Lung (tissue), 12 donors: ENCODE data around the gene PIP5K1C. TPM values are rescaled to one million over a fixed set of nuclear protein-coding genes. Genes with fewer than 3 reads are reported as not detected.

Experiments
- ATAC-seq: fragments of 200-7000 bp; cut with Tn5 transposase; one replicate; pipeline ENCODE4 v1.9.1; 2020; ENCODE audit warnings: moderate number of reproducible peaks; ENCODE audit not compliant: insufficient read depth, low FRiP score
- DNase-seq, 3 donors: peaks; one replicate each; pipeline ENCODE4 v3.0.0-alpha.2; 2013 to 2017
- H3K27ac ChIP-seq, 2 donors: one replicate each; pipeline ENCODE4 v1.5.1; 2013; ENCODE audit warnings: mild to moderate bottlenecking in 2 of 2, moderate library complexity in 2 of 2, control low read depth in 1 of 2, inconsistent platforms in 1 of 2, low read depth in 1 of 2, low read length in 1 of 2
- H3K27me3 ChIP-seq, 3 donors: one replicate each; pipeline ENCODE4 v1.5.1; 2013; ENCODE audit warnings: low read length in 2 of 3; ENCODE audit not compliant: control insufficient read depth in 3 of 3, insufficient read depth in 3 of 3
- H3K36me3 ChIP-seq, 4 donors: one replicate each; pipeline ENCODE4 v1.5.1; 2013; ENCODE audit warnings: low read length in 4 of 4, mild to moderate bottlenecking in 1 of 4, moderate library complexity in 1 of 4; ENCODE audit not compliant: control insufficient read depth in 4 of 4, insufficient read depth in 4 of 4
- H3K4me1 ChIP-seq, 5 donors: one replicate each; pipeline ENCODE4 v1.5.1; 2013; ENCODE audit warnings: low read length in 5 of 5, mild to moderate bottlenecking in 2 of 5, moderate library complexity in 1 of 5; ENCODE audit not compliant: control insufficient read depth in 5 of 5, insufficient read depth in 5 of 5
- H3K4me3 ChIP-seq: one replicate; pipeline ENCODE4 v1.5.1; 2013; ENCODE audit warnings: mild to moderate bottlenecking, control low read depth, moderate library complexity
- H3K9ac ChIP-seq, 2 donors: one replicate each; pipeline ENCODE4 v1.5.1; 2013; ENCODE audit warnings: low read length in 2 of 2, control low read depth in 1 of 2; ENCODE audit not compliant: insufficient read depth in 1 of 2
- H3K9me3 ChIP-seq, 4 donors: one replicate each; pipeline ENCODE4 v1.5.1; 2013; ENCODE audit warnings: low read length in 3 of 4, mild to moderate bottlenecking in 1 of 4, moderate library complexity in 1 of 4; ENCODE audit not compliant: control insufficient read depth in 4 of 4, insufficient read depth in 3 of 4
- WGBS, 2 donors: extraction: QIAGEN DNeasy Blood & Tissue Kit; methylation state at CpG; one replicate each; pipeline ENCODE4 v1.1.7; 2013; 5-methylcytosine and 5-hydroxymethylcytosine counted together
- polyA plus RNA-seq, 2 donors: library from polyadenylated mRNA; stranded (reverse); fragments of 200-250 nt; gene quantifications; one replicate each; pipeline ENCODE4 v1.2.1, GENCODE V29; 2013
- total RNA-seq, 2 donors: library from RNA; depleted of rRNA in 1 of 2; stranded (reverse); fragments of >200 nt in 1 of 2; gene quantifications; one replicate each; pipeline ENCODE4 v1.2.1, GENCODE V29; 2014 to 2021
- TF ChIP-seq, protein P1 (sequence below): IDR thresholded peaks from 2 replicates; pipeline ENCODE4 v1.5.1; 2012; ENCODE audit warnings: mild to moderate bottlenecking; ENCODE audit errors: control extremely low read depth, extremely low read depth
- donor health status: control.
- donor health status: control.
- donor health status: Bipolar disorder and iron deficiency.
- donor health status: healthy.
- donor health status: DM: yes; HTN: yes; CAD: no.

PIP5K1C gene
- total and polyA plus RNA-seq, 4 donors = 16.3 to 39.4 (median 20.5) TPM

DNA sequence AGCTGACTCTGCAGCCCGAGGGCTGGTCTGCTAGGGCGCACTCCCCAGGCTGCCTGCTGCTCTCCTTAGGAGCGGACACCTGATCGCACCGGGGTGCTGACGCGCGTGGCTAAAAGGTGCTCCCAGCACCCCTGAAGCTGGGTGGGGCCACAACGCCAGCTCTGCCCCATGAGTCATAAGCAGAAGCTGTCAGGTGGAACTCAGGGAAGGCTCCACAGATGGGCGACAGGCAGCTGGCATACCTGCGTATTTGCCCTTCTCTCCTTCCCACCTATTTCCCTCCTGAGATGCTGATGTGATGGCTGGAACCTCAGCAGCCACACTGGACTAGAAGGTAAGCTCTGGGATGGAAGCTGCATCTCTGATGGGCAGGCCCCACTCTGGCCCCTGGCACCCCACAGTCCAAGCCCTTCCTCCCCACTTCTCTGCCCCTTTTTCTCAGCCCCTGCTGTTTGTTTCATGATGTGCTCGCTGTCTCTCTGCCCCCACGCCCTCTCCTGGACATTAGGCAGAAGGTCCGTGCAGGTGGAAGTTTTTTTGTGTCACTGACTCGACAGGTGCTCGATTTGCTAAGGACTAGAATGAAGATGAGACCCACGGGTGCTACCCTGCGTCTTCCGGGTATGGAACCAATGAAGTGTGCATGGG, 43.4 kb downstream of the PIP5K1C start:
- 97 to 98% methylated on average over 19 of the region's 19 CpGs for WGBS, 2 donors
- Histone ChIP-seq H3K4me1 (no peaks in the 10 kb centered on the region), H3K9ac (no peak overlapping the region), H3K36me3 (peaks cover 7 to 77% (median 21%) of the 10 kb centered on the region in 4 donors), H3K9me3 (no peaks in the 10 kb centered on the region), H3K4me3 (no peak overlapping the region), H3K27me3 (no peaks in the 10 kb centered on the region), H3K27ac (no peak overlapping the region)
- TF ChIP-seq, protein P1, sequence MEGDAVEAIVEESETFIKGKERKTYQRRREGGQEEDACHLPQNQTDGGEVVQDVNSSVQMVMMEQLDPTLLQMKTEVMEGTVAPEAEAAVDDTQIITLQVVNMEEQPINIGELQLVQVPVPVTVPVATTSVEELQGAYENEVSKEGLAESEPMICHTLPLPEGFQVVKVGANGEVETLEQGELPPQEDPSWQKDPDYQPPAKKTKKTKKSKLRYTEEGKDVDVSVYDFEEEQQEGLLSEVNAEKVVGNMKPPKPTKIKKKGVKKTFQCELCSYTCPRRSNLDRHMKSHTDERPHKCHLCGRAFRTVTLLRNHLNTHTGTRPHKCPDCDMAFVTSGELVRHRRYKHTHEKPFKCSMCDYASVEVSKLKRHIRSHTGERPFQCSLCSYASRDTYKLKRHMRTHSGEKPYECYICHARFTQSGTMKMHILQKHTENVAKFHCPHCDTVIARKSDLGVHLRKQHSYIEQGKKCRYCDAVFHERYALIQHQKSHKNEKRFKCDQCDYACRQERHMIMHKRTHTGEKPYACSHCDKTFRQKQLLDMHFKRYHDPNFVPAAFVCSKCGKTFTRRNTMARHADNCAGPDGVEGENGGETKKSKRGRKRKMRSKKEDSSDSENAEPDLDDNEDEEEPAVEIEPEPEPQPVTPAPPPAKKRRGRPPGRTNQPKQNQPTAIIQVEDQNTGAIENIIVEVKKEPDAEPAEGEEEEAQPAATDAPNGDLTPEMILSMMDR = no peak
- no peak for DNase-seq
- ATAC-seq = no peak

DNA sequence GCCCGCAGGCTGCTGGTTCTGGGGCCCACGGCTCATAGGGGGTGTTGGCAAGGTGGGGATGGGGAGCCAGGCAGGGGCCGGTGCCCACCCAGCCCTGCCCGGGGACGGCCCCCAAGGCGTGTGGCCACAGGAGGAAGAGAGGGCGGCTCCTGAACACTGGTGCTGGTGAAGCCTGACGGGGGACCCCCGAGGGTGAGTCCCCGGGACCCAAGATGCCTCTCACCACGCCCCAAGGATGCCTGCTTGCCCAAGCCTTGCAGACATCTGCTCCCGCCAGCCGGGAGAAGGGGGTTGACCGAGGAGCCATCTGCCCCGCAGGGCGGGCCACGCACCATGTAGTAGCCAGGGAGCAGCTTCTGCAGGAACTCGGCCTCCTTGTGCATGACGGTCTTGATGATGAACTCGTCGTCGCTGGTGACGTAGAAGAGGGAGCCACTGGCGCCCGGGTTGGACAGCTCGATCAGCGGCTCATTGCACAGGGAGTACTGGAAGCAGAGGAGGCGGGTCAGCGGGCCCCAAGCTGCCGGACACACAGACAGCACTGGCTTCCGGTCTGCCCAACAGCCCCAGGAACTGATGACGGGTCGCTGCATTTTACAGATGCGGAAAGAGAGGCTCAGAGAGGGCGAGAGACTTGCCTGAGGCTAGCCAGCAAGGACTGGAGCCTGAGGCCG, 44.1 kb downstream of the PIP5K1C start:
- Histone ChIP-seq H3K9me3 (no peaks in the 10 kb centered on the region), H3K4me1 (no peaks in the 10 kb centered on the region), H3K27ac (no peak overlapping the region), H3K4me3 (no peak overlapping the region), H3K9ac (no peak overlapping the region), H3K27me3 (no peaks in the 10 kb centered on the region), H3K36me3 (peaks cover 5 to 82% (median 18%) of the 10 kb centered on the region in 4 donors)
- ATAC-seq (no peak), DNase-seq (no peak)
- 90% methylated on average over 36 of the region's 36 CpGs for WGBS, 2 donors
- TF ChIP-seq, protein P1 = no peak

DNA sequence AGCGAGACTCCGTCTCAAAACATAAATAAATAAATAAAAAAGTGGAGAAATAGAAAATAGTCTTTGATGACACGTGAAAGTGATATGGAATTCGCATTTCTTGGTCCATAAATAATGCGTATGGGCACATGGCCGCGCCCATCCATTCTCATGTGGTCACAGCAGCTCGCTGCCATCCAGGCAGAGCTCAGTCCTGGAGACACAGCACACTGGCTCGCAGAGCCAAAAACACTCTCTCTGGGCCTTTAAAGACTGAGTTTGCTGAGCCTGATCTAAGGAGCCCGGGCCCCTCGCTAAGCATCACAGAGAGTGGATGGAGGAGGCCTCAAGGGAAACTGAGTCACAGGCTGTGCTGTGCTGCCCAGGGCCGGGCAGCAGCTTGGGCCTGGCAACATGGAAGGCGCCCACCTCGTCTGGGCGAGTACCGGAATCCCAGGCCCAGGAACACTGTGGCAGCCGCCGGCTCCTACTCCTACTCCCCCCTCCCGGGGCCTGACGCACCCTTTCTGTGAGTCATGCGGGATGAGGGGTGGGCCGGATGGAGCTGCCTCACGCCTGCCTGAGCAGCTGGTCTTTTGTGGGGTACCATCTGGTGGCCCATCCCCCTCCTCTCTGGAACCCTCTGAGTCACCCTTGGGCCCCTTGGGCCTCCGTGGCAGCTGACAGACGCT, 44.7 kb downstream of the PIP5K1C start:
- DNase-seq = no peak
- Histone ChIP-seq H3K4me1 (no peaks in the 10 kb centered on the region), H3K27ac (no peak overlapping the region), H3K27me3 (no peaks in the 10 kb centered on the region), H3K9me3 (no peaks in the 10 kb centered on the region), H3K36me3 (peaks cover 4 to 78% (median 15%) of the 10 kb centered on the region in 4 donors), H3K4me3 (no peak overlapping the region), H3K9ac (no peak overlapping the region)
- WGBS, 2 donors = 85 to 88% methylated on average over 25 of the region's 25 CpGs
- TF ChIP-seq, protein P1 = no peak
- ATAC-seq = no peak
